Measurements from ENCODE around the gene PANK1. TPM values are rescaled to one million over a fixed set of nuclear protein-coding genes. Genes with fewer than 3 reads are reported as not detected.

The PANK1 gene
- total RNA-seq, 1 experiment from 2014 or later = 24.9 TPM

DNA sequence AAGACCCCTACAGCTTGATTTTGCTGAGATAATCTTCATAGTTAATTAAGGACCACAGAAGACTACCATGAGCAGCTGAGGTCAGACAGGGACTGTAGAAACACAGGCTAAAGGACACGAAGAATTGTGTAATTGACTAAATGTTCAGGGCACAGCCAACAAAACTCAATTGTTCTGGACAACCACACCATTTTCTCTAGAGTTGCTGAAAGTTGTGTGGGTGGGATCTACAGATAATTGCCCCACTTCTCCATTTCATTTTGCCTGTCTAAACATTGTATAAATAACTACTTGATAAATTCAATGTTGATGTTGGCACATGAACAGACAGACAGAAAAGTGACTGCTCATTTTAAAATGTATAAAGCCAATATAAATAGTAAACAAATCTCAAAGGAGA lies 70.7 kb downstream of the PANK1 start:
- DNase-seq (ENCODE audit: low spot score) (no peak), ATAC-seq (no peak)
- POLR2A ChIA-PET = no interaction called here
- Mint-ChIP-seq H3K27me3 (ENCODE audit: low read depth) (no peaks in the 10 kb centered on the region), H3K36me3 (no peaks in the 10 kb centered on the region), H3K4me3 (no peak overlapping the region), H3K4me1 (no peaks in the 10 kb centered on the region), H3K9me3 (peaks cover 17% of the 10 kb centered on the region), H3K27ac (no peak overlapping the region)
- CTCF ChIA-PET = interaction anchor here (2.2 kb wide), 1 partner anchor 12 kb away, joined by 9 read pairs; no protein-coding TSS in a partner anchor
- TF ChIP-seq CREB1 (CRISPR knock-in tag; IDR thresholded peaks at IDR 0.05) (no peak), JUN (CRISPR knock-in tag; IDR thresholded peaks at IDR 0.05) (no peak)
- TF ChIP-seq, protein P1, sequence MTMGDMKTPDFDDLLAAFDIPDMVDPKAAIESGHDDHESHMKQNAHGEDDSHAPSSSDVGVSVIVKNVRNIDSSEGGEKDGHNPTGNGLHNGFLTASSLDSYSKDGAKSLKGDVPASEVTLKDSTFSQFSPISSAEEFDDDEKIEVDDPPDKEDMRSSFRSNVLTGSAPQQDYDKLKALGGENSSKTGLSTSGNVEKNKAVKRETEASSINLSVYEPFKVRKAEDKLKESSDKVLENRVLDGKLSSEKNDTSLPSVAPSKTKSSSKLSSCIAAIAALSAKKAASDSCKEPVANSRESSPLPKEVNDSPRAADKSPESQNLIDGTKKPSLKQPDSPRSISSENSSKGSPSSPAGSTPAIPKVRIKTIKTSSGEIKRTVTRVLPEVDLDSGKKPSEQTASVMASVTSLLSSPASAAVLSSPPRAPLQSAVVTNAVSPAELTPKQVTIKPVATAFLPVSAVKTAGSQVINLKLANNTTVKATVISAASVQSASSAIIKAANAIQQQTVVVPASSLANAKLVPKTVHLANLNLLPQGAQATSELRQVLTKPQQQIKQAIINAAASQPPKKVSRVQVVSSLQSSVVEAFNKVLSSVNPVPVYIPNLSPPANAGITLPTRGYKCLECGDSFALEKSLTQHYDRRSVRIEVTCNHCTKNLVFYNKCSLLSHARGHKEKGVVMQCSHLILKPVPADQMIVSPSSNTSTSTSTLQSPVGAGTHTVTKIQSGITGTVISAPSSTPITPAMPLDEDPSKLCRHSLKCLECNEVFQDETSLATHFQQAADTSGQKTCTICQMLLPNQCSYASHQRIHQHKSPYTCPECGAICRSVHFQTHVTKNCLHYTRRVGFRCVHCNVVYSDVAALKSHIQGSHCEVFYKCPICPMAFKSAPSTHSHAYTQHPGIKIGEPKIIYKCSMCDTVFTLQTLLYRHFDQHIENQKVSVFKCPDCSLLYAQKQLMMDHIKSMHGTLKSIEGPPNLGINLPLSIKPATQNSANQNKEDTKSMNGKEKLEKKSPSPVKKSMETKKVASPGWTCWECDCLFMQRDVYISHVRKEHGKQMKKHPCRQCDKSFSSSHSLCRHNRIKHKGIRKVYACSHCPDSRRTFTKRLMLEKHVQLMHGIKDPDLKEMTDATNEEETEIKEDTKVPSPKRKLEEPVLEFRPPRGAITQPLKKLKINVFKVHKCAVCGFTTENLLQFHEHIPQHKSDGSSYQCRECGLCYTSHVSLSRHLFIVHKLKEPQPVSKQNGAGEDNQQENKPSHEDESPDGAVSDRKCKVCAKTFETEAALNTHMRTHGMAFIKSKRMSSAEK (CRISPR knock-in tag; IDR thresholded peaks at IDR 0.05; ENCODE audit: borderline replicate concordance) = no peak

DNA sequence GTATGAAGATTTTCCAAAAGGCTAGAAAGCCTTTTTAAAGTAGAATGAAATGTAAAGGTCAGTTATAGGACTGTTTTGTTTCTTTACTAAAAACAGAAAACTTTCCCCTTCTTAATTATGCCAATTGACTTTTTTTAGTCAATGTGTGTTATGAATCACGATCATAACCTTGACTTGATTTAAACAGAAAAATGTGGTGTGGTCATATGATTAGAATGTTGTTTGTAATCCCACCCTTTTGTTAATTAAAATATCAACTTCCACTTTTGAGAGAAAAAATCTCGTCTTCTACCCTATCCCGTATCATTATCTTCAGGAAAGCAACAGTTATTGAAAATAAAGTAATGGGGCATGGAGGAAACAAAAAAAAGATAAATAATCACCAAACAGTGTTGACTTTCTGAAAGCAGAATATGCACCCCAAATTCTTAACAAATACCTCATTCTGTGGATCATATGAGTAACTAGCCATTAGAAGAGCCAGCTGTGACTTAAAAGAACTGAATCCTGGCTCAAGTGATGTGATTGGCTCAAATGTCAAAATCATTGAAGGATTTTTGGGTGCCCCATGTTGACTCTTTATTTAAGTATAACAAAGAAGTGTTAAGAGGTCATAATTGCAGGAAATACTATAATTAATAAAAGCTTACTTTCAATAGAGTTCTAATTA lies 77.3 kb downstream of the PANK1 start:
- no peak overlapping the region for H3K4me3 Mint-ChIP-seq
- ChIA-PET CTCF (interaction anchor here (0.9 to 1.6 kb wide), 2 partner anchors 12 to 139 kb away, joined by 3 to 5 read pairs; no protein-coding TSS in a partner anchor), POLR2A (no interaction called here)
- no peaks in the 10 kb centered on the region for H3K27me3 Mint-ChIP-seq (ENCODE audit: low read depth)
- TF ChIP-seq MYBL2 (CRISPR knock-in tag; IDR thresholded peaks at IDR 0.05) (no peak), ZNF121 (CRISPR knock-in tag; IDR thresholded peaks at IDR 0.05) (no peak), RORB (CRISPR knock-in tag; IDR thresholded peaks at IDR 0.05) (no peak), ZNF317 (CRISPR knock-in tag; IDR thresholded peaks at IDR 0.05; ENCODE audit: borderline replicate concordance, low read depth) (no peak), TP53 (CRISPR knock-in tag; IDR thresholded peaks at IDR 0.05) (no peak)
- TF ChIP-seq, protein P2, sequence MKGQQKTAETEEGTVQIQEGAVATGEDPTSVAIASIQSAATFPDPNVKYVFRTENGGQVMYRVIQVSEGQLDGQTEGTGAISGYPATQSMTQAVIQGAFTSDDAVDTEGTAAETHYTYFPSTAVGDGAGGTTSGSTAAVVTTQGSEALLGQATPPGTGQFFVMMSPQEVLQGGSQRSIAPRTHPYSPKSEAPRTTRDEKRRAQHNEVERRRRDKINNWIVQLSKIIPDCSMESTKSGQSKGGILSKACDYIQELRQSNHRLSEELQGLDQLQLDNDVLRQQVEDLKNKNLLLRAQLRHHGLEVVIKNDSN (CRISPR knock-in tag; IDR thresholded peaks at IDR 0.05) = no peak
- TF ChIP-seq, protein P3, sequence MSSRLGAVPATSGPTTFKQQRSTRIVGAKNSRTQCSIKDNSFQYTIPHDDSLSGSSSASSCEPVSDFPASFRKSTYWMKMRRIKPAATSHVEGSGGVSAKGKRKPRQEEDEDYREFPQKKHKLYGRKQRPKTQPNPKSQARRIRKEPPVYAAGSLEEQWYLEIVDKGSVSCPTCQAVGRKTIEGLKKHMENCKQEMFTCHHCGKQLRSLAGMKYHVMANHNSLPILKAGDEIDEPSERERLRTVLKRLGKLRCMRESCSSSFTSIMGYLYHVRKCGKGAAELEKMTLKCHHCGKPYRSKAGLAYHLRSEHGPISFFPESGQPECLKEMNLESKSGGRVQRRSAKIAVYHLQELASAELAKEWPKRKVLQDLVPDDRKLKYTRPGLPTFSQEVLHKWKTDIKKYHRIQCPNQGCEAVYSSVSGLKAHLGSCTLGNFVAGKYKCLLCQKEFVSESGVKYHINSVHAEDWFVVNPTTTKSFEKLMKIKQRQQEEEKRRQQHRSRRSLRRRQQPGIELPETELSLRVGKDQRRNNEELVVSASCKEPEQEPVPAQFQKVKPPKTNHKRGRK (CRISPR knock-in tag; IDR thresholded peaks at IDR 0.05; ENCODE audit: borderline replicate concordance) = no peak
- TF ChIP-seq, protein P4, sequence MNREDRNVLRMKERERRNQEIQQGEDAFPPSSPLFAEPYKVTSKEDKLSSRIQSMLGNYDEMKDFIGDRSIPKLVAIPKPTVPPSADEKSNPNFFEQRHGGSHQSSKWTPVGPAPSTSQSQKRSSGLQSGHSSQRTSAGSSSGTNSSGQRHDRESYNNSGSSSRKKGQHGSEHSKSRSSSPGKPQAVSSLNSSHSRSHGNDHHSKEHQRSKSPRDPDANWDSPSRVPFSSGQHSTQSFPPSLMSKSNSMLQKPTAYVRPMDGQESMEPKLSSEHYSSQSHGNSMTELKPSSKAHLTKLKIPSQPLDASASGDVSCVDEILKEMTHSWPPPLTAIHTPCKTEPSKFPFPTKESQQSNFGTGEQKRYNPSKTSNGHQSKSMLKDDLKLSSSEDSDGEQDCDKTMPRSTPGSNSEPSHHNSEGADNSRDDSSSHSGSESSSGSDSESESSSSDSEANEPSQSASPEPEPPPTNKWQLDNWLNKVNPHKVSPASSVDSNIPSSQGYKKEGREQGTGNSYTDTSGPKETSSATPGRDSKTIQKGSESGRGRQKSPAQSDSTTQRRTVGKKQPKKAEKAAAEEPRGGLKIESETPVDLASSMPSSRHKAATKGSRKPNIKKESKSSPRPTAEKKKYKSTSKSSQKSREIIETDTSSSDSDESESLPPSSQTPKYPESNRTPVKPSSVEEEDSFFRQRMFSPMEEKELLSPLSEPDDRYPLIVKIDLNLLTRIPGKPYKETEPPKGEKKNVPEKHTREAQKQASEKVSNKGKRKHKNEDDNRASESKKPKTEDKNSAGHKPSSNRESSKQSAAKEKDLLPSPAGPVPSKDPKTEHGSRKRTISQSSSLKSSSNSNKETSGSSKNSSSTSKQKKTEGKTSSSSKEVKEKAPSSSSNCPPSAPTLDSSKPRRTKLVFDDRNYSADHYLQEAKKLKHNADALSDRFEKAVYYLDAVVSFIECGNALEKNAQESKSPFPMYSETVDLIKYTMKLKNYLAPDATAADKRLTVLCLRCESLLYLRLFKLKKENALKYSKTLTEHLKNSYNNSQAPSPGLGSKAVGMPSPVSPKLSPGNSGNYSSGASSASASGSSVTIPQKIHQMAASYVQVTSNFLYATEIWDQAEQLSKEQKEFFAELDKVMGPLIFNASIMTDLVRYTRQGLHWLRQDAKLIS (CRISPR knock-in tag; IDR thresholded peaks at IDR 0.05; ENCODE audit: borderline replicate concordance) = no peak
- TF ChIP-seq, protein P5, sequence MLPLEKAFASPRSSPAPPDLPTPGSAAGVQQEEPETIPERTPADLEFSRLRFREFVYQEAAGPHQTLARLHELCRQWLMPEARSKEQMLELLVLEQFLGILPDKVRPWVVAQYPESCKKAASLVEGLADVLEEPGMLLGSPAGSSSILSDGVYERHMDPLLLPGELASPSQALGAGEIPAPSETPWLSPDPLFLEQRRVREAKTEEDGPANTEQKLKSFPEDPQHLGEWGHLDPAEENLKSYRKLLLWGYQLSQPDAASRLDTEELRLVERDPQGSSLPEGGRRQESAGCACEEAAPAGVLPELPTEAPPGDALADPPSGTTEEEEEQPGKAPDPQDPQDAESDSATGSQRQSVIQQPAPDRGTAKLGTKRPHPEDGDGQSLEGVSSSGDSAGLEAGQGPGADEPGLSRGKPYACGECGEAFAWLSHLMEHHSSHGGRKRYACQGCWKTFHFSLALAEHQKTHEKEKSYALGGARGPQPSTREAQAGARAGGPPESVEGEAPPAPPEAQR (CRISPR knock-in tag; IDR thresholded peaks at IDR 0.05) = no peak
- TF ChIP-seq, protein P6, sequence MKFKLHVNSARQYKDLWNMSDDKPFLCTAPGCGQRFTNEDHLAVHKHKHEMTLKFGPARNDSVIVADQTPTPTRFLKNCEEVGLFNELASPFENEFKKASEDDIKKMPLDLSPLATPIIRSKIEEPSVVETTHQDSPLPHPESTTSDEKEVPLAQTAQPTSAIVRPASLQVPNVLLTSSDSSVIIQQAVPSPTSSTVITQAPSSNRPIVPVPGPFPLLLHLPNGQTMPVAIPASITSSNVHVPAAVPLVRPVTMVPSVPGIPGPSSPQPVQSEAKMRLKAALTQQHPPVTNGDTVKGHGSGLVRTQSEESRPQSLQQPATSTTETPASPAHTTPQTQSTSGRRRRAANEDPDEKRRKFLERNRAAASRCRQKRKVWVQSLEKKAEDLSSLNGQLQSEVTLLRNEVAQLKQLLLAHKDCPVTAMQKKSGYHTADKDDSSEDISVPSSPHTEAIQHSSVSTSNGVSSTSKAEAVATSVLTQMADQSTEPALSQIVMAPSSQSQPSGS (CRISPR knock-in tag; IDR thresholded peaks at IDR 0.05; ENCODE audit: borderline replicate concordance, low read depth) = no peak
- no peak for ATAC-seq
- no peaks in the 10 kb centered on the region for H3K9me3 Mint-ChIP-seq
- H3K36me3 Mint-ChIP-seq = no peaks in the 10 kb centered on the region
- no peak for DNase-seq (ENCODE audit: low spot score)
- H3K27ac Mint-ChIP-seq = no peak overlapping the region
- H3K4me1 Mint-ChIP-seq = peaks cover 25% of the 10 kb centered on the region
